HepG2 (cell line): Measurements from ENCODE around the gene NELFB.

Experiments used
- BRCA1 ChIP-seq: sonication (generic); formaldehyde crosslinking; IDR thresholded peaks from 2 replicates; pipeline ENCODE4 v1.4.0; 2020; ENCODE audit warnings: missing genetic modification reagents
- HNRNPK ChIP-seq: fragments of 200-400 bp; formaldehyde crosslinking; IDR thresholded peaks from 2 replicates; pipeline ENCODE4 v1.6.1; 2018; ENCODE audit warnings: low read length, low read depth, moderate library complexity, mild to moderate bottlenecking; ENCODE audit not compliant: poor library complexity, severe bottlenecking
- LCORL ChIP-seq, 2 experiments: fragments of 450-650 bp in 1 of 2; sonication (generic) in 1 of 2; formaldehyde crosslinking in 1 of 2; IDR thresholded peaks; 2 replicates each; pipeline versions ENCODE4 v1.5.0 to v1.6.1; 2017 to 2020; ENCODE audit warnings: antibody characterized with exemption in 1 of 2, missing genetic modification reagents in 1 of 2
- SRSF4 ChIP-seq: fragments of 200-400 bp; formaldehyde crosslinking; IDR thresholded peaks from one replicate; pipeline ENCODE4 v1.6.1; 2018; ENCODE audit warnings: mild to moderate bottlenecking, low read depth, low read length, moderate library complexity; ENCODE audit not compliant: poor library complexity, severe bottlenecking
- ZNF260 ChIP-seq: sonication (generic); formaldehyde crosslinking; IDR thresholded peaks from 2 replicates; pipeline ENCODE4 v1.4.0; 2020; ENCODE audit warnings: missing genetic modification reagents, low read depth, mild to moderate bottlenecking, borderline replicate concordance
- ZNF737 ChIP-seq: sonication (generic); formaldehyde crosslinking; IDR thresholded peaks from 2 replicates; pipeline ENCODE4 v1.5.0; 2020; ENCODE audit warnings: missing genetic modification reagents, mild to moderate bottlenecking, borderline replicate concordance
- TF ChIP-seq, protein P1 (sequence below): sonication (generic); IDR thresholded peaks from 2 replicates; pipeline ENCODE4 v1.6.1; 2016; ENCODE audit warnings: low read depth, borderline replicate concordance
- TF ChIP-seq, protein P2 (sequence below): sonication (generic); formaldehyde crosslinking; IDR thresholded peaks from 2 replicates; pipeline ENCODE4 v1.5.0; 2020; ENCODE audit warnings: mild to moderate bottlenecking, missing genetic modification reagents, moderate library complexity

DNA sequence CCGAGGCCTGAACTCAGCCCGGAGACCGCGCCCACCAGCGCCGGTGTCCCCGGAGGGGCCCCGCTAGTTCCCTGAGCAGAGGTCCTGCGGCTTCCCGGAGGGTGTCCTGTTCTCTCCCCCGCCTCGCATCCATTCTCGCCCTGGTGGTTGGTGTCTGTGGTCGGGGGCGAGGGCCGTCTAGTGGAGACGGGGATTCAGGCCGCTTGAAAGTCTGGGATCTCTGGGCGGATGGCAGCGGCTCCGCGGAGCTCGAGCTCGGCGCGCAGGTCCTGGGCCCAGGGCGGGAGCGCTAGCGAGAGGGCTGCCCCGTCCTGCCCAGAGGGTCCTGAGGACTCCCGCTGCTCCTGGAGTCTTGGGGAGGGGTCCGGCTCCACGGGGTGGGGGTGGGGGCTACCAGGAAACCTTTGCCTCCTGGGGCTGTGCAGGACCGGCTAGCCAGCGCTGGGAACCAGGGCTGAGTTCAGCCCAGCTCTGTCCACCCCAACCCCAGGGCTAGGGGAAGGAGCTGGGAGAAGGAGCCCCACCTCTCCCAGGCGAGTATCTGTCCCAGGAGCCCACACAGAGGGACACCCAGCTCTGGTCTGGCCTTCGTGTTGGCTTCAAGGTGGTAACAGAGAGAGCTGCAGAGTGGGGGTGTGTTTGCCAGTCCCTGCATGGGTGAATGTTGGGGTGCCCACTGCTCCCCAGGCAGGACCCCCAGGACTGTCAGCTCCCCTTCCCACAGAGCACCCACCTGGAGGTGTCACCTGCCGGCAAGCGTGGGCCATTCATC is 26.4 kb downstream of the NELFB start:
- no peak for TF ChIP-seq ZNF260 (CRISPR knock-in tag)
- TF ChIP-seq BRCA1 (CRISPR knock-in tag) = no peak
- TF ChIP-seq, protein P1, sequence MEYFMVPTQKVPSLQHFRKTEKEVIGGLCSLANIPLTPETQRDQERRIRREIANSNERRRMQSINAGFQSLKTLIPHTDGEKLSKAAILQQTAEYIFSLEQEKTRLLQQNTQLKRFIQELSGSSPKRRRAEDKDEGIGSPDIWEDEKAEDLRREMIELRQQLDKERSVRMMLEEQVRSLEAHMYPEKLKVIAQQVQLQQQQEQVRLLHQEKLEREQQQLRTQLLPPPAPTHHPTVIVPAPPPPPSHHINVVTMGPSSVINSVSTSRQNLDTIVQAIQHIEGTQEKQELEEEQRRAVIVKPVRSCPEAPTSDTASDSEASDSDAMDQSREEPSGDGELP = no peak
- TF ChIP-seq HNRNPK = no peak
- TF ChIP-seq, protein P2, sequence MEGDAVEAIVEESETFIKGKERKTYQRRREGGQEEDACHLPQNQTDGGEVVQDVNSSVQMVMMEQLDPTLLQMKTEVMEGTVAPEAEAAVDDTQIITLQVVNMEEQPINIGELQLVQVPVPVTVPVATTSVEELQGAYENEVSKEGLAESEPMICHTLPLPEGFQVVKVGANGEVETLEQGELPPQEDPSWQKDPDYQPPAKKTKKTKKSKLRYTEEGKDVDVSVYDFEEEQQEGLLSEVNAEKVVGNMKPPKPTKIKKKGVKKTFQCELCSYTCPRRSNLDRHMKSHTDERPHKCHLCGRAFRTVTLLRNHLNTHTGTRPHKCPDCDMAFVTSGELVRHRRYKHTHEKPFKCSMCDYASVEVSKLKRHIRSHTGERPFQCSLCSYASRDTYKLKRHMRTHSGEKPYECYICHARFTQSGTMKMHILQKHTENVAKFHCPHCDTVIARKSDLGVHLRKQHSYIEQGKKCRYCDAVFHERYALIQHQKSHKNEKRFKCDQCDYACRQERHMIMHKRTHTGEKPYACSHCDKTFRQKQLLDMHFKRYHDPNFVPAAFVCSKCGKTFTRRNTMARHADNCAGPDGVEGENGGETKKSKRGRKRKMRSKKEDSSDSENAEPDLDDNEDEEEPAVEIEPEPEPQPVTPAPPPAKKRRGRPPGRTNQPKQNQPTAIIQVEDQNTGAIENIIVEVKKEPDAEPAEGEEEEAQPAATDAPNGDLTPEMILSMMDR (CRISPR knock-in tag) = no peak
- no peak for TF ChIP-seq ZNF737 (CRISPR knock-in tag)
- TF ChIP-seq SRSF4 = no peak
- no peak for TF ChIP-seq LCORL (IDR thresholded peaks at IDR 0.05)
- no peak for TF ChIP-seq LCORL (CRISPR knock-in tag; IDR thresholded peaks at IDR 0.05)
